SK-N-SH (cell line): ENCODE data around the gene PIK3C2B. TPM values are rescaled to one million over a fixed set of nuclear protein-coding genes. Genes with fewer than 3 reads are reported as not detected.

ENCODE experiments used
- CTCF ChIA-PET: fragments of 300-600, 350-600 bp; formaldehyde crosslinking; extraction: SDS; loops from one replicate; lab custom pipeline; 2021; lab: Yijun Ruan, JAX
- POLR2A ChIA-PET: fragments of 350-600 bp; sonication (Branson Sonifier 250); formaldehyde crosslinking; extraction: SDS; loops from one replicate; lab custom pipeline; 2020; ENCODE audit warnings: antibody characterized with exemption, inconsistent platforms; lab: Yijun Ruan, JAX
- DNase-seq: peaks from one replicate; pipeline ENCODE4 v3.0.0; 2012
- H2AFZ ChIP-seq: fragments of 200-600 bp; sonication (generic); 2 replicates; pipeline ENCODE4 v1.8.1; 2016; ENCODE audit warnings: antibody characterized with exemption, mild to moderate bottlenecking, low read depth
- H3F3A ChIP-seq: fragments of 200-600 bp; sonication (generic); replicated peaks from 2 replicates; pipeline ENCODE3; 2016; ENCODE audit warnings: antibody characterized with exemption, mild to moderate bottlenecking; ENCODE audit not compliant: insufficient read depth
- H3K27ac ChIP-seq, 2 experiments: fragments of 200-500 bp in 1 of 2; fragments of 200-600 bp in 1 of 2; sonication (Bioruptor generic) in 1 of 2; sonication (generic), shearing (Covaris generic) in 1 of 2; 2 replicates each; pipeline versions ENCODE4 v1.5.1 to v1.6.1; 2014 to 2016; ENCODE audit warnings: low read depth in 2 of 2, inconsistent platforms in 1 of 2, low read length in 1 of 2, mild to moderate bottlenecking in 1 of 2, mixed read lengths in 1 of 2
- H3K27me3 ChIP-seq: fragments of 200-600 bp; sonication (generic), shearing (Covaris generic); 2 replicates; pipeline ENCODE4 v1.6.1; 2016; ENCODE audit warnings: mixed run types; ENCODE audit not compliant: insufficient read depth
- H3K36me3 ChIP-seq, 2 experiments: fragments of 200-500 bp in 1 of 2; fragments of 200-600 bp in 1 of 2; sonication (Bioruptor generic) in 1 of 2; sonication (generic) in 1 of 2; replicated peaks in 1 of 2; 2 replicates each; pipeline versions ENCODE3 to v1.5.1; 2014 to 2016; ENCODE audit warnings: low read length in 1 of 2, mild to moderate bottlenecking in 1 of 2; ENCODE audit not compliant: insufficient read depth in 2 of 2, control insufficient read depth in 1 of 2
- H3K4me1 ChIP-seq, 2 experiments: fragments of 200-500 bp in 1 of 2; fragments of 200-600 bp in 1 of 2; sonication (Bioruptor generic) in 1 of 2; sonication (generic), shearing (Covaris generic) in 1 of 2; 2 replicates each; pipeline versions ENCODE4 v1.5.1 to v1.6.1; 2014 to 2016; ENCODE audit warnings: low read depth in 1 of 2, low read length in 1 of 2, mixed run types in 1 of 2; ENCODE audit not compliant: insufficient read depth in 2 of 2, control insufficient read depth in 1 of 2
- H3K4me2 ChIP-seq: fragments of 200-600 bp; sonication (generic), shearing (Covaris generic); 2 replicates; pipeline ENCODE4 v1.6.1; 2017; ENCODE audit warnings: mixed run types
- H3K4me3 ChIP-seq, 2 experiments: fragments of 200-500 bp in 1 of 2; fragments of 200-600 bp in 1 of 2; sonication (Bioruptor generic) in 1 of 2; sonication (generic), shearing (Covaris generic) in 1 of 2; 2 replicates each; pipeline versions ENCODE4 v1.5.1 to v1.8.1; 2014 to 2016; ENCODE audit warnings: low read depth in 2 of 2, inconsistent platforms in 1 of 2, low read length in 1 of 2, mild to moderate bottlenecking in 1 of 2, mixed read lengths in 1 of 2, moderate library complexity in 1 of 2
- H3K79me2 ChIP-seq: fragments of 200-600 bp; sonication (generic); 2 replicates; pipeline ENCODE4 v1.8.1; 2017; ENCODE audit warnings: mild to moderate bottlenecking; ENCODE audit not compliant: insufficient read depth
- H3K9ac ChIP-seq: fragments of 200-600 bp; sonication (generic); 2 replicates; pipeline ENCODE4 v1.6.1; 2017; ENCODE audit warnings: mixed run types
- H3K9me2 ChIP-seq: fragments of 200-600 bp; sonication (generic); 2 replicates; pipeline ENCODE4 v1.6.1; 2017; ENCODE audit warnings: mixed run types
- H3K9me3 ChIP-seq: fragments of 200-600 bp; sonication (generic); 2 replicates; pipeline ENCODE4 v1.6.1; 2017; ENCODE audit warnings: mixed run types, mild to moderate bottlenecking, moderate library complexity
- H4K20me1 ChIP-seq: fragments of 200-600 bp; sonication (generic); 2 replicates; pipeline ENCODE4 v1.6.1; 2017; ENCODE audit warnings: mild to moderate bottlenecking, mixed run types; ENCODE audit not compliant: insufficient read depth
- CHD2 ChIP-seq: fragments of 150-350 bp; IDR thresholded peaks from 2 replicates; pipeline ENCODE4 v1.6.1; 2018; ENCODE audit warnings: low read length; ENCODE audit not compliant: partially characterized antibody
- ELF1 ChIP-seq: IDR thresholded peaks from 2 replicates; pipeline ENCODE4 v1.4.0; 2012
- EP300 ChIP-seq, 2 experiments: IDR thresholded peaks; 2 replicates each; pipeline versions ENCODE4 v1.4.0 to v1.6.1; 2012; ENCODE audit warnings: borderline replicate concordance in 1 of 2, low read depth in 1 of 2, low read length in 1 of 2
- EZH2phosphoT487 ChIP-seq: fragments of 200-600 bp; sonication (generic); IDR thresholded peaks from 2 replicates; pipeline ENCODE4 v1.6.1; 2017; ENCODE audit warnings: low read depth, mixed run types, mild to moderate bottlenecking, antibody characterized with exemption, moderate library complexity, borderline replicate concordance
- FOXJ3 ChIP-seq: sonication (generic); formaldehyde crosslinking; IDR thresholded peaks from 2 replicates; pipeline ENCODE4 v1.5.1; 2020; ENCODE audit warnings: mild to moderate bottlenecking, missing genetic modification reagents
- NFIC ChIP-seq: IDR thresholded peaks from 2 replicates; pipeline ENCODE4 v1.4.0; 2012; ENCODE audit warnings: borderline replicate concordance
- RAD21 ChIP-seq: IDR thresholded peaks from 2 replicates; pipeline ENCODE4 v1.6.1; 2012; ENCODE audit warnings: mild to moderate bottlenecking, low read length
- RFX5 ChIP-seq: IDR thresholded peaks from 2 replicates; pipeline ENCODE4 v1.6.1; 2012; ENCODE audit warnings: mild to moderate bottlenecking, improper control_type of control experiment, low read length
- SMC3 ChIP-seq: IDR thresholded peaks from 2 replicates; pipeline ENCODE4 v1.6.1; 2012; ENCODE audit warnings: low read depth, low read length, improper control_type of control experiment
- TEAD4 ChIP-seq: IDR thresholded peaks from 2 replicates; pipeline ENCODE4 v1.4.0; 2012; ENCODE audit warnings: mild to moderate bottlenecking, borderline replicate concordance; ENCODE audit not compliant: insufficient read depth
- WGBS: methylation state at CpG from one replicate; pipeline ENCODE4 v1.1.6; 2017; ENCODE audit warnings: low lambda C conversion rate; 5-methylcytosine and 5-hydroxymethylcytosine counted together
- polyA plus RNA-seq, 3 experiments: library from polyadenylated mRNA; depleted of rRNA; stranded (reverse); fragments of >200 nt; gene quantifications; 2 replicates each; pipeline ENCODE4 v1.2.3, GENCODE V29; 2012
- TF ChIP-seq, protein P1 (sequence below): IDR thresholded peaks from 2 replicates; pipeline ENCODE4 v1.4.0; 2012; ENCODE audit warnings: low read depth, borderline replicate concordance
- TF ChIP-seq, protein P2 (sequence below): IDR thresholded peaks from 2 replicates; pipeline ENCODE4 v1.6.1; 2012; ENCODE audit warnings: mild to moderate bottlenecking, low read depth, low read length, moderate library complexity

Gene PIK3C2B
- polyA plus RNA-seq, 1 of the 3 experiments (the other 2 are of a cell fraction), result 6.5 TPM

DNA sequence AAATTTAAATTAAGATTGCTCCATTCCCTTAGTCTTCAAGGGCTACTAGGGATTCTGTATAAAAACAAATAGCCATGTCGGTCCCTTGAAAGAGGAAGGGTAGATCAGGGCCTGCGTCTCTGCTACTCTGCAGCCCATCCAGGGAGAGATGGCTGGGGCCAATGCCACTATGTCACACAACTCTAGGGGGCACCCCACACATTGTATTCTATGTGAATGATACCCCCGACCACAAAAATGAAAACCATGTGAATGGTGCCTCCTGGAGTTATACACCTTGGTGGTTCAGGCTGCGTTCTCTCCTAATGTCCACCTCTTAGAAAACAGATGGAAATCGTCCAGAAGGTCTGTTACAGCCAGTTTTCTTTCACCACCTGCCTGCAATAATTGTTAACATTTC, 18.0 kb downstream of the PIK3C2B start:
- Histone ChIP-seq H3K9me3 (no peaks in the 10 kb centered on the region), H3K27ac (no peak overlapping the region), H3K79me2 (no peaks in the 10 kb centered on the region), H4K20me1 (0 out of 2 replicates have a peak, but pooled peaks cover 2% of the 10 kb centered on the region), H3K9ac (no peak overlapping the region), H3K4me1 (peaks cover 0 to 19% of the 10 kb centered on the region in 2 experiments; a peak in 3 of 4 replicates), H3K27me3 (no peaks in the 10 kb centered on the region), H3K36me3 (no peaks in the 10 kb centered on the region), H3K4me2 (no peak overlapping the region), H2AFZ (no peak overlapping the region), H3F3A (no peaks in the 10 kb centered on the region), H3K9me2 (no peaks in the 10 kb centered on the region), H3K4me3 (no peak overlapping the region)
- WGBS, result 74% methylated on average over 5 of the region's 5 CpGs
- TF ChIP-seq, protein P1, sequence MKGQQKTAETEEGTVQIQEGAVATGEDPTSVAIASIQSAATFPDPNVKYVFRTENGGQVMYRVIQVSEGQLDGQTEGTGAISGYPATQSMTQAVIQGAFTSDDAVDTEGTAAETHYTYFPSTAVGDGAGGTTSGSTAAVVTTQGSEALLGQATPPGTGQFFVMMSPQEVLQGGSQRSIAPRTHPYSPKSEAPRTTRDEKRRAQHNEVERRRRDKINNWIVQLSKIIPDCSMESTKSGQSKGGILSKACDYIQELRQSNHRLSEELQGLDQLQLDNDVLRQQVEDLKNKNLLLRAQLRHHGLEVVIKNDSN, result no peak
- TF ChIP-seq, protein P2, sequence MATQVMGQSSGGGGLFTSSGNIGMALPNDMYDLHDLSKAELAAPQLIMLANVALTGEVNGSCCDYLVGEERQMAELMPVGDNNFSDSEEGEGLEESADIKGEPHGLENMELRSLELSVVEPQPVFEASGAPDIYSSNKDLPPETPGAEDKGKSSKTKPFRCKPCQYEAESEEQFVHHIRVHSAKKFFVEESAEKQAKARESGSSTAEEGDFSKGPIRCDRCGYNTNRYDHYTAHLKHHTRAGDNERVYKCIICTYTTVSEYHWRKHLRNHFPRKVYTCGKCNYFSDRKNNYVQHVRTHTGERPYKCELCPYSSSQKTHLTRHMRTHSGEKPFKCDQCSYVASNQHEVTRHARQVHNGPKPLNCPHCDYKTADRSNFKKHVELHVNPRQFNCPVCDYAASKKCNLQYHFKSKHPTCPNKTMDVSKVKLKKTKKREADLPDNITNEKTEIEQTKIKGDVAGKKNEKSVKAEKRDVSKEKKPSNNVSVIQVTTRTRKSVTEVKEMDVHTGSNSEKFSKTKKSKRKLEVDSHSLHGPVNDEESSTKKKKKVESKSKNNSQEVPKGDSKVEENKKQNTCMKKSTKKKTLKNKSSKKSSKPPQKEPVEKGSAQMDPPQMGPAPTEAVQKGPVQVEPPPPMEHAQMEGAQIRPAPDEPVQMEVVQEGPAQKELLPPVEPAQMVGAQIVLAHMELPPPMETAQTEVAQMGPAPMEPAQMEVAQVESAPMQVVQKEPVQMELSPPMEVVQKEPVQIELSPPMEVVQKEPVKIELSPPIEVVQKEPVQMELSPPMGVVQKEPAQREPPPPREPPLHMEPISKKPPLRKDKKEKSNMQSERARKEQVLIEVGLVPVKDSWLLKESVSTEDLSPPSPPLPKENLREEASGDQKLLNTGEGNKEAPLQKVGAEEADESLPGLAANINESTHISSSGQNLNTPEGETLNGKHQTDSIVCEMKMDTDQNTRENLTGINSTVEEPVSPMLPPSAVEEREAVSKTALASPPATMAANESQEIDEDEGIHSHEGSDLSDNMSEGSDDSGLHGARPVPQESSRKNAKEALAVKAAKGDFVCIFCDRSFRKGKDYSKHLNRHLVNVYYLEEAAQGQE, result no peak
- TF ChIP-seq RAD21, result no peak
- no peak for TF ChIP-seq SMC3
- no peak for TF ChIP-seq TEAD4
- TF ChIP-seq EP300 (IDR thresholded peaks at IDR 0.05; ENCODE audit: borderline replicate concordance in 1 of 2, low read depth in 1 of 2, low read length in 1 of 2), result no peak
- no peak for TF ChIP-seq EZH2phosphoT487
- ChIA-PET CTCF (interaction anchor here (1.1 to 2.7 kb wide), 3 partner anchors 13 to 45 kb away, joined by 4 to 13 read pairs (median 10); partner anchors contain the start of gene PIK3C2B), POLR2A (interaction anchor here (0.6 kb wide), 1 partner anchor 14 kb away, joined by 3 read pairs; no protein-coding TSS in a partner anchor)
- DNase-seq, result no peak

DNA sequence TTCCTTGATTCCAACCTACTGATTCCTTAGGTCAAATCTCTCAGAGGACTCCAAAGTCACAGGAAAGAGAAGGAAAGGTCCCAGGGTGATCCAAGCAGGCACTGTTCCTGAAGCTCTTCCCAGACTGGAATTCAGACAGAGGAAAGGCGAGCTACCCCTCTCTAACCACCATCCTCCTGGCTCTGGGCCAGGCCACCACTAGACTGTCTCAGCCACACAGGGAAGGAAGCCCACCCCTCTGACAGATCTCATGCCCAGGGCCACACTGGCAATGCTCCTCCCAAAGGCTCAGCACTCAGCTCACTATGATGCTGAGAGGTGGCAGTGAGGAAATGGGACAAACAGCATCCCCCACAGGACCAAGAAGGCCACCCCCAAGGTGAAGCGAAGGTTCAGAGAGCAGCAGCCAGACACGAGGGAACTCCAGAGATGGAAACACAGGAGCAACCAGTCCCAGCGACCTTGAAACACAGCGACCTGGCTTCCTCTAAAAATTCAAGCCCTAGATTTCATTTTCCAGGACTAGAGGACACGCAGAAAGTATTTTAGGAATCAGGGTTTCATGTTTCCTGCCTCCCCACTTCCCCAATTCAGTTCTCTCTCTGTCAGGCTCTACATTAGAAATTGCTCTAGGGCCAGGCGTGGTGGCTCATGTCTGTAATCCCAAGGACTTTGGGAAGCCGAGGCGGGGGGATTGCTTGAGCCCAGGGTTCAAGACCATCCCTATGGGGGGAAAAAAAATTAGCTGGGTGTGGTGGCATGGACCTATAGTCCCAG, 18.8 kb downstream of the PIK3C2B start:
- Histone ChIP-seq H3K9me3 (no peaks in the 10 kb centered on the region), H3K4me1 (peaks cover 0 to 19% of the 10 kb centered on the region in 2 experiments; a peak in 3 of 4 replicates), H2AFZ (no peak overlapping the region), H4K20me1 (0 out of 2 replicates have a peak, but pooled peaks cover 2% of the 10 kb centered on the region), H3K27me3 (no peaks in the 10 kb centered on the region), H3K27ac (no peak overlapping the region), H3F3A (no peaks in the 10 kb centered on the region), H3K9me2 (no peaks in the 10 kb centered on the region), H3K4me3 (no peak overlapping the region), H3K9ac (no peak overlapping the region), H3K36me3 (no peaks in the 10 kb centered on the region), H3K4me2 (no peak overlapping the region), H3K79me2 (no peaks in the 10 kb centered on the region)
- TF ChIP-seq TEAD4, result no peak
- TF ChIP-seq CHD2, result no peak
- TF ChIP-seq, protein P2, result no peak
- TF ChIP-seq ELF1, result no peak
- TF ChIP-seq NFIC, result no peak
- TF ChIP-seq RAD21, result no peak
- TF ChIP-seq SMC3, result no peak
- TF ChIP-seq, protein P1, result no peak
- no peak for TF ChIP-seq FOXJ3 (CRISPR knock-in tag)
- TF ChIP-seq RFX5, result no peak
- CTCF ChIA-PET, result interaction anchor here (1.3 to 2.7 kb wide), 2 partner anchors 18 to 45 kb away, joined by 6 to 10 read pairs; partner anchors contain the start of gene PIK3C2B
- DNase-seq, result no peak
- WGBS, result 87% methylated on average over 9 of the region's 9 CpGs
- POLR2A ChIA-PET, result no interaction called here
